HG03342 (cell line): Measurements from ENCODE around the gene PMEPA1.

Source experiments
- ATAC-seq: cut with Tn5 transposase; IDR thresholded peaks from one replicate; pipeline ENCODE4 v1.9.1; 2021; ENCODE audit warnings: mild to moderate bottlenecking, moderate library complexity; ENCODE audit not compliant: unreplicated experiment

The PMEPA1 gene

DNA sequence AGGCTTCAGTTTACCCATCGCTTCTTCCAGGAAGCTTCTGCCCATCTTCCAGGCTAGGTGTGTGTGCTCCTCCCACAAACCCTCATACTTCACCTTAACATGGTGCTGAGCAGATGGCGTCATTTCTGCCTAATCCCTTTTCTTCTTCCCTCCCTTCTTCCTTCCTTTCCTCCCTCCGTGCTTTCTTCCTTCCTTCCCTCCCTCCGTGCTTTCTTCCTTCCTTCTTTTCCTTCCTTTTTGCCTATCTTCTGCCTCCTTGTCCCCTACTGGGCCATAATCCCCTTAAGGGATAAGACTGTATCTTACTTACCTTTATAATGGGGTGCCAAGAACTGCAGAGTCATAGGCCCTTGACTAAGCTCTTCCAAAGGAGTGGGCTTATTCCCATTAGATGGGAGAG is 27.5 kb upstream of the PMEPA1 start:
- no peak for ATAC-seq

DNA sequence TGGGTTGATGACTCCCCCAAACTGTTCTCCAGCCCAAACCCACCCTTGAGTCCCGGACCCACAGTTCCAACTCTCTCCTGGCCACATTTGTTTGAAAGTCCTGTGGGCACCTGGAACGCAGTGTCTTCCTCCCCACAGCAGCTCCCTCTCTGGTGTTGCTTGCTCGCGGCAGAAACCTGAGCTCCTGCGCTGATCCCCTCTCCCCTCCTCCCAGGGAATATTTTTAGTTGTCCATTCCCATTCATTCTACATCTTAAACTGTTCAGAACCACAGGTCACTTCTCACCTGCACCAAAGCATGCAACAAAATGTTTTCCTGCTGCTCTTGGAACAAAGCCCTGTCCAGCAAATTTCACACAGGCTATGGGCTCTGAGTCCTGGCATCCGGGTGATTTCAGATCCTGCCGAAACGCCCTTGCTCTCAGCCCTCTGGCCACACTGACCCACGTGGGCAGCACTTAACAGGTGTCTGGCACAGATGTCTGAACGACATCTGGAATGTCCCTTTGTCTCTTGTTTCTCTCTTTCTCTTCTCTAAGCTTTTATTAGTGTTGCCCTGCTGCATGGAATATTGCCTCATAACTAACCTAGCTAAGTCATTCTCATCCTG is 27.0 kb upstream of the PMEPA1 start:
- no peak for ATAC-seq

DNA sequence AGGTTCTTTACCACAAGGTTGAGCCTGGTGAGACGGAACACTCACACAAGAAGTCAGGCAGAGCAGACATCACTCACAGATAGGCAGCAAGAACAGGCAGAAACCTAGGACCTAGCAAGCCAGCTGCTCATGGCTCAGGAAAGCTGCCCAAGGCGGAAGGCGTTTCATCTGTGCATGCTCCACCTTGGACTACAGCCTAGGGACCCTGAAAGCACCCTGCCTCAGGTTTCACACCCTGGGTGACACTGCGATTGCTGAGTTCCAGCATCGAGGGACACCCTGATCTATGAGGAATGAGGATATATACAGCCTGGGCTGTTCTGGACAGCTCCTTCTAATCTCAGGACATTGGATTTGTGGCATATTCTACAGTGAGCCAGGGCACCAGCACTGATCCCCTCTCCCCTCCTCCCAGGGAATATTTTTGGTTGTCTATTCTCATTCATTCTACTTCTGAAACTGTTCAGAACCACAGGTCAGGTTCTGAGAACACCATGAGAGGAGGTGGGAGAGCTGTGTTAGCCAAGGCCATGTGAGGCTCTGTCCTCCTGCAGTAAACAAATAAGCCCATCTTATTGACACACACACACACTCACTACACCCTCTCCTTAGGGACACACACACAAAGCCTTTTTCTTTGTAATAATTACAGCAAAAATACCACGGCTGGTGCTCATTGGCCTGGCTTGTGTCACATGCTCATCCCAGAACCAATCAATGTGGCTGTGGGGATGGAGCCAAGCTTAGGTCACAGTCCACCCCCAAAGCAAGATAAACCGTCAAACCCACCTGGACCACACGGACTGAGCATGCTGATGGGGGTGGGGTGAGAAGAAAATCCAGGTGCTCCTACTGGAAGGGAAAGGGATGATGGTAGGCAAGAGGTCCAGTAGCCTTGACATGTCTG is 26.3 kb upstream of the PMEPA1 start:
- ATAC-seq, result no peak

DNA sequence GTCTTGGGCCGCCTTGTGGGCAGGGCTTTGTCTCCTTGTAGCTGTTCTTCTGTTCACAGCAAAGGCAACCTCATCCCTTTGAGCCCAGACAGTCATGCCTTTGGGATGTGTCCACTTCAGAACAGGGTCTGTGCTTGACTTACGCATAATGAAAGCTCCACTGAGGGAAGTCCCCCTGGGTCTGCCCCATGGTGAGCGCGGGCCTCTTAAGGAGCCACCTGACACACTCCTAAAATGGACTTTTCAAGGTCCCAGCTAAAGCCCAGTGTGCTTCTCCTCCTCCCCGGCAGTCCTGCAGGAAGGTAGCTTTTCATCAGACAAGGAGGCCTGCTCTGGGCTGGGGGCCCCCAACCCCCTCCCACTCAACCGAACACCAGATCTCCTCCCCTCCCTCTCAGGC is 24.9 kb upstream of the PMEPA1 start:
- ATAC-seq, result no peak

DNA sequence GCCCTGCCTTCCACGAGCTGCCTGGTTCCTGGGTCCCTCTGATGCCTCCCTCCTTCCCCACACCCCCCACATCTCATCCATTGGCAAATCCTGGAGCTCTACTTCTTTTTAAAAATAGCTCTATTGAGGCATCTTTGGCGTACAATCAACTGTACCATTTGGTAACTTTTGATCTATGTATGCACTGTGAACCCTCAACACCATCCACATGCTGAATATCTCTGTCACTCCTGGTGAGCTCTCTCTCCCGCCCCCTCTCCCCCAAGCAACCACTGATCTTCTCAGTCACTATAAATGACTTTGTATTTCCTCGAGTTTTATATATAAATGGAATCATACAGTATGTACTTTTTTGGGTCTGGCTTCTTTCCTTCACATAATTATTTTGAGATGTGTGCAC is 22.4 kb upstream of the PMEPA1 start:
- no peak for ATAC-seq

DNA sequence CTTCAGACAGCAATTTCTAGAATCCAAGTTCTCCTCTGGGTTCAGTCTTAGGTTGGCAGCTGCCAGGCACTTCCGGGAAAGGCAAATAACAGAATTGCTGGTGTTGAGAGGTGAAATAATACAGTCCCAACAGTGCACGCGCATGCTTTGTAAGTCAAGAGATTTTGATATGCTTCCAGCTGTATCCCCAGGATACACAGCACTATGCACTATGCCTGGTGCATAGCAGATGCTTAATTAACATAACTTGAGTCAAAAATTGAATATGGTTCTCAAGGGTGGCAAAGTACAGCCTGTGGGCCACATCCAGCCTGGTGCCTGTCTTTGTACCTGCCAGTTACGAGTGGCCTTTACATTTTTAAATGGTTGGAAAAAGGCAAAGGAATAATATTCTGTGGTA is 18.9 kb upstream of the PMEPA1 start:
- ATAC-seq, result no peak

DNA sequence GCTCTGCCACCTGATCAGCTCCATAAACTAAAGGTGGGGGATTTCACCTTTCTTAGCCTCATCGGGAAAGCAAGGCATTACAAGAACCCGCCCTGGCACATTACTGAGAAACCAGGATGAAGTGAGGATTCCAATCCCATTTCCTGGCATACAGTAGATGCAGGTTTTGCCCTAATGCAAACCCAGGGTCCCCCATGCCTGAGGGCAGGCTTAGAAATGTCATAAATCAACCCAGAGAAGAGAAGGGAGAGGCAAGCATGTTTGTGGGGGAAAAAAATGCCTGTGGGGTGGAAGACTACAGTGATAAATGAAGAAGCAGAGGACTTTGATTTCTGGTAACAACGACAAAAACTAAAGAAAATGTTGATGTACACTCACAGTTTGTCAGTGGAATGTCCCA is 18.0 kb upstream of the PMEPA1 start:
- ATAC-seq, result no peak

DNA sequence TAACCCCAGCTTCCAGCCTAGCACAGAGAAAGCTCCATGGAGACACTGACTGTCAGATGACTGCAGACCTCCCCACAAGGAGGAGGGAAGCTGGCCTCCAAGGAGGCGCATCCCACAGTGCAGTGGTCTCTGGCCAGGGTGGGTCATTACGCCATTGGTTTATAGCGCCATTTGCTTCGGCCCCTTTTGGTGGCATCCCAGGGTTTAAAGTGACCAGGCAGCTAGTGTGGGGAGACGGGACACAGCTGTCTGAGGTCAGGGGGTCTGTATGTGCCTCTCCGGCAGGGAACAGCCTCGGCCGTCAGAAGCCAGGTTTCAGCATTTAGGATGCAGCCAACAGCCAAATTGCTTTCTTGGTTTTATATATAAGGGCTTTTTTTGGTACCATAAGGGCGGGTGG is 15.8 kb upstream of the PMEPA1 start:
- ATAC-seq, result no peak

DNA sequence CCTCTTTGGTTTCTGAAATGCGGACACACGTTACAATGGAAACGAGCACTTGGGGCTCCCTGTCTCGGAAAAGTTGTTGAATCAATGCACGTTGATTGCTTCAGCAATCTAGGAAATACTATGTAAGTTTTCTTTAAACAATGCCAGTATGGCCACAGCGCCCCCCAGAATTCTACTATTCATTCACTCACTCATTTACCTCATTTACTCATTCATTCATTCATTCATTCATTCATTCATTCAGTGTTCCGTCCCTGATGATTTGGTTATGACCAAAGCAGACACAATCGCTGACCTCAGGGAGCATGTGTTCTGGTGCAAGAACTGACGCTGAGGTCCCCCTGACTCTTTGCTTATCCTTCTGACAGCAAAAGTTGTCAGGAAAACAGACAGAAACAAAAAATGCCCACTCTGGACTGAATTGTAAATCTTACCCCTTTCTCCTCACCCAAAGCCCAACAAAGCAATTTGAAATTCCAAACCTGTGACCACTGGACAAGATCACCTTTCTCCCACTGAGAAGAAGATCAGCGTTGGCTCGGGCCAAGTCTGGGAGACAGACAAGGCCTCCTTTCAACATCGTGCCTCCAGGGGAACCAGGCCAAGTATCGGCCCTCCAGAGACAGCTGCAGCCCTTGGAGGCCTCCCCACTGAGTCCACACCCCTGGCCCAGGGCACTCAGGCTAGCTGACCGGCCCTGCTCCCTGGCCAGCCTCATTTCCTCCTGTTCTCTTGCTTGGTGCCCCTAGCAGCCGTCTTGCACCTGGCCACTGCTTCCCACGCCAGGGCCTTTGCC is 15.0 kb upstream of the PMEPA1 start:
- no peak for ATAC-seq

DNA sequence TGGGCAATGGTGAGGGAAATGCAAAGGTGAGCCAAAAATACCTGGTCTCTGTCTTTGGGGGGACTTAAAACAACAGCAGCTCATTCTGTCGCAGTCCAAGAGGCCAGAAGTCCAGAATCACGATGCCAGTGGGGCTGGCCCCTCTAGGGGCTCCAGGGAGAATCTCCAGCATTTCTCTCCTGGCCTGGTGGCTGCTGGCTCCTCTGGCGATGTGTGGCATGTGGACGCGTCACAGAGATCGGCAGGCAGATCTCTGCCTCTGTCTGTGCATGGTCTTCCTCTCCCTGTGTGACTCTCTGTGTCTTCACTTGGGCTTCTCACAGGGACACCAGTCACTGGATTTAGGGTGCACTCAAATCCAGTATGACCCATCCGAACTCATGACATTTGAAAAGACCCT is 14.0 kb upstream of the PMEPA1 start:
- ATAC-seq, result no peak

DNA sequence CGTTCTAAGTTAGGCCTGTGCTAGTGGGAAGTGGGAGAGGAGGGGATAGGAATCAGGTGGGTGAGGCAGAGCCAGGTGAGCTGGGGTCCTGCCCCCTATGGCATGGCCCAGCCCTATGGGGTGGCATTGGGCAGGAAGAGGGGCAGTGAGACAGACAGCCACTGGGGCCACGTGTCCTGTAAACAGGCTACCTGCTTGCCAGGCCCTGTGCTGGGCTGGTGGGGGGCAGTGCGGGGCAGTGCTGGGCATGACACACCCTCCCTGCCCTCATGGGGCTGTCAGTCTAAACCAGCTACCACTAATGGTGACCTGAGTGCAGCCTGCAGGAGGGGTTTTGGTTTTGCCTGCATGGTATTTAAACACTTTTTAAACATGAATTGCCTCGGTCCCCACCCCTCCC is 10.1 kb upstream of the PMEPA1 start:
- ATAC-seq, result no peak

DNA sequence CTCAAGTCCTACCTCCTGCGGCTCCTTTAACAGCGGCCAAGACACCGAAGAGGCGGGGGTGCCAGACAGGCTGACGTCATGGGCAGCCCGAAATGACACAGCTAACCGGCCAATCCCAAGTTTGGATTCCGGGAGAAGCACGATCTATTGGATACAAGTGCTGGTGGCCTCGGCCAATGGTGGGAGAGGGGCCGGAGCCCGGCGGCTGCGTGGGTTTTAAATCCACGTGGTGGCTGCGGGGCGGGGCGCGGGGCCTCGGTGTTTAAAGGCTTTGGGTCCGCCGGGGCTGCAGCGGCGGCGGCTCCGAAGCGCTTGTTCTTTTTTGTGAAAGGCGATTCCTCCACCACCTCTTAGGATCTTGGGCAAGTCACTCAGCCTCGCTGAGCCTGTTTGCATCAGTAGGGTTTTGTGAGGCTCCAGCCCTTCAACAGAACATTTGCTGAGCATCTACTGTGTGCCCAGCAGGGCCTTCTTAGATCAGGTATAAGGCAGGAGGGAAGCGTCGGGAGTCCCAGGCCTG is 8.7 kb upstream of the PMEPA1 start:
- ATAC-seq, result peak; percentile 96

DNA sequence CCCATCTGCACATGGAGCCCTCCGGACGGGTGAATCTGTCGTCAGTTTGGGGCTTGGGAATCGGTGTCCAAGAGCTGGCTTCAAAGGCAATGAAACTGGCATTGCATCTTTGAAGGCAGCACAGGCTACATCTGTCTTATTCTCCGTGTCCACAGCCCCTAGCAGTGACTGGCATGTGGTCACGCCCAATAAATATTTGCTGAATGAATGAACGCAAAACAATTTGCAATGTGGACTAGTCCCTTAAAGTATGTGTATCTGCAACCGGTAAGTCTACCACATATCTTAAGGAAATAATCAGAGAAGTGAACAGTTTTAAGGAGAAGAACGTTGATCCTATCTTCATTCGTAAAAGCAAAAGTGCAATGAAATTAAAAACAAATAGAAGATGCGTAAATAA is 8.0 kb upstream of the PMEPA1 start:
- no peak for ATAC-seq

DNA sequence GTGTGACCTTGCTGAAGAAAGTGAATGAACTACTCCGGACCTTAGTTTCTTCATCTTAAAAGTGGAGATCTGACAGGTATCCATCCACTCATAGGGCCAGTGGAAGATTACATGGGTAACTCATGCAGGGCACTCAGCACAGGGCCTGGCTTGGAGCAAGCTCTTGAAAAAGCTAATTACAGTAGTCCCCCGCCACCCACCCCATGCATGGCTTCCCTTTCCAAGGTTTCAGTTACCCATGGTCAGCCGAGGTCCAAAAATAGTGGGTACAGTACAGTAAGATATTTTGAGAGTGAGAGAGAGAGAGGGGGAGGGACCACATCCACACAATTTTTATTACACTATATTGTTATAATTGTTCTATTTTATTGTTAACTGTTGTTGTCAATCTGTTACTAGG is 7.1 kb upstream of the PMEPA1 start:
- ATAC-seq, result no peak

DNA sequence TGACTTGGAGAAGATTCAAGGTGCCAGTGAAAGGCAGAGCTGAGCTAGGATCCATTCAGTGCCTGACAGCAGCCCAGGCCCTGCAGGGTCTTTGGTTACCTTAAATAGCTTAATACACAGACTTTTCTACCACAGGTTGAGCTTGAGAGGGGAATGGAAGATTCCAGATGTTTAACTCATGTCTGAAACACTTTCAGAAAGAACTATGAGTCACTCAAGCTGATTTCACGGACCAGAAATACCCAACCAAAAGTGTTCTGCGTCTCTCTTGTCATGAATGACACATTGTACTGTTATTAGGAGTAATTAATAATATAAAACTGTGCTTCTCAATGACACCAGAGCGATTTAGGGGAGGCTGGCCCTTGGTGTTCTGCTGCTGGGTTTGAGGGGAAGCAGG is 6.4 kb upstream of the PMEPA1 start:
- no peak for ATAC-seq

DNA sequence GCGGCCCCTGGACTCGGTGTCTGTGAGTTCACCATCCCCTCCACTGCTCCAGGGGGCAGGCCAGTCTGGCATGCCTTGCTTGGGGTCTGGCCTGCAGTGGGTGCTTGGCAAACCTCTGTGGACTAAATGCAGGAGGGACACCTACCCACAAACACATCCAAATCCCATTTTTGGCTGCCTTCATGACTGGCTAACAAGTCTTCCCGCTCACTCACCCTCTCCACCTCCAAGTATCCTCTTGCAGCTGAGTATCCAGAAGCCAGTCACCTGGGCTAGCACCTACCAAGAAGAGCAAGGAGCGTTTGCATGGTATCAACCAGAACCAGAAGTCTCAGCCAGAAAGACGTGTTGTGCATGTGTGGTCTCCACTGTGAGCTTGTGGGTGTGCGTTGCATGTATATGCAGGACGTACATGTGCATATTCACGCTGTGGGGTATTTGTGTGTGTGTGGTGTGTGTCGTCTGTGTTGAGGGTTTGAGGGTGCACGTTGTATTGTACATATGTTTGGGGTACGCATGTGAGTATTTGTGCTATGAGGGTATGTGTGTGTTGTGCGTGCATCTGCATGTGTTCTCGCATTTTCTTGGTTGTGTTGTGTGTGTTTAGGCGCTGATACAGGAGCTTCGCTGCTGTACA is 5.6 kb upstream of the PMEPA1 start:
- no peak for ATAC-seq

DNA sequence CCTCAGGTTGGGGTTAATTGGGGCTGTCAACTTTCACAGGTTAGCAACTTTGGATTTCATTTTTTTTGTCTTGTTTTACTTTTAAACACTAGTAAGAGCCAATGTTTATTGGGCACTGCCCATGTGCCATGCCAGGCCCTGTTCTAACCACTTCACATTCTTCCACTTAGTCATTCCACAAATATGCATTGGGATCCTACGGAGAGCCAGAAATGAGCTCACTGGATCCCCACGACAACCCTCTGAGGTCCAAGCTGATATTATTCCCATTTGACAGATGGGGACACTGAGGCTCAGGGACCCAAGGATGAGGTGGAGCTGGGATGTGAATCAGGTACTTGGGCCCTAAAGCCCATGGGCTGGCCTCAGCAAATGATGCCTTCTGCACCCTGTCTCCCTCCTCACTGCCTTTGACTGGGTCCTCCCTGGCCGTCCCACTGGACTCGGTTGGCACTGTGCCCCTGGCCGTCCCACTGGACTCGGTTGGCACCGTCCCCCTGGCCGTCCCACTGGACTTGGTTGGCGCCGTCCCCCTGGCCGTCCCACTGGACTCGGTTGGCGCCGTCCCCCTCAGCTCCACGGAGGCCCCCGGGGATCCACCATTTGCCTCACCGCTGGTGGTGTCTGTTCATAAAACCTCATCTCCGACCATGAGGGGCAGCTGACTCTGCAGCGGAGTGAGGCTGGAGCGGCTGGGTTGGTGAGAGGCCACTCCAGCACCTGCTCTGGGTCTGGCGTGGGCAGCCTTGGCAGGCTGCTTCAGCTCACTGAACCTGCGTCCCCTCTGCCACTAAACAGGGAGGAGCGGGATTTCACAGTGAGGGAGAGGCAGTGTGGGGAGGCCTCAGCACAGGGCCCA is 4.8 kb upstream of the PMEPA1 start:
- no peak for ATAC-seq

DNA sequence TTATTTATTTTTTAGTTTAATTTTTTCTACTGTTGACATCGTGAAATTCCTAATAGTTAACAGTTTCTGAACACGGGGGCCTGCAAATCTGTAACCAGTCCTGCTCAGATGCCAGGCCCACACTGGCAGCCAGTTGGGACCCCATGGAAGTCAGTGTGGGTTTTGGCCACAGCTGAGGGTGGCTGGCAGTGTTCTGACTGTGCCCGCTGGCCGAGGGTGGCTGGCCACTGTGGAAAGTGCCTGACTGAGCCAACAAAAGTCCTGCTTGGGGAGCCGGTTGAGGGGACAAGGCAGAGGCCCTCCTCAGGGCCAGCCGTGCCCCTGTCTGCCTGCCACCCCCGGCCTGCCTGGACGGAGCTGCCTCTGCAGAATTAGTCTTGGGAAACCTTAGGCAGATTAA is 4.1 kb upstream of the PMEPA1 start:
- ATAC-seq, result no peak

DNA sequence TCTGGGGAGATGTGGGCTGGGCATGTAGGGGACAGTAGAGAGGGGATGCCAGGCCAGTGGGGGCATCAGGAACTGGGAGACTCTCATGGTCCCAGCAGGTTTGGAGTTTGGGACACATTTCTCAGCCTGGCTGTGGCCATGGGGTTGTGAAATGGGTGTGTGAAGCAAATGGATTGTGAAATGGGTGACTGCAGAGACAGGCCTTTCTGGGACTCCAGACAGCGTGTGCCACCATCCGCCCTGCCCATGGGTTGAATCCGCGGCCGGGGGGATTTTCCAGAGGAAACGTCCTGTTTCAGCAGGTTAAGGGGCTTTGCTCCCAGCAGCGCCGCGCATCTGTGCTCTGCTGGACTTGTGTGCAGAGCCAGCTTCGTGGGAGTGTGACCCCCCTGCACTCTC is 3.7 kb upstream of the PMEPA1 start:
- ATAC-seq, result no peak

DNA sequence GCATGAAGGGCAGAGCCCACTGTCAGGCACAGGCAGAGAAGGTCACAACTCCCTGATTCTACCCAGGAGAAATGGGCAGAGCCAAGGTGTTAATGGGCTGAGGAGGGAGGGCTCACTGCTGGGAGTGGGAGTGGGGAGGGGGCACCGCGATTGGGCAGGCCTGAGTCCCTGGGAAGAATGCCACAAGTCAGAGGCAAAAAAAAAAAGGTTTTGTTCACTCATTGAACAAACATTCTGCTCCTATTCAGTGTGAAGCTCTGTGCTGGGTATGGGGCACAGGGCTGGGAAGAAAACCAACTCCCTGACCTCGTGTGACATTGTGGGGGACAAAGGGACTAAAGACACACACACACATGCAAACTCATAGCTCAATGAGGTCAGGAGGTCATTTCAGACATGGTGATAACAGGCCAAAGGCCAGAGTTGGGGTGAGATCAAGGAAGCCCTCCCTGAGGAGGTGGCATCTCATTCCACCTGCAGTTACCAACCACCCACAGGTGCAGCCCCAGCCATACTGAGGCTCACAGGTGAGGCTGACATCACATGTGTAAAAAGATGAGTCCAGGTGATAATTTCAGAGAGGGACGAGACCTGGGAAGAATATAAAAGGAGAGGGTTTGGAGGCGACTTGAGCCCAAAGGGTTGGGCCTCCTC is 3.2 kb upstream of the PMEPA1 start:
- no peak for ATAC-seq
